ENCODE measurements around the gene PARD3B.

GRCh38 chr2:205261516-205262020 is 716.3 kb downstream of the PARD3B start:
- TF ChIP-seq CTCF (CRISPR knock-in tag; IDR thresholded peaks at IDR 0.05), result no peak
- no peak for TF ChIP-seq EED (CRISPR knock-in tag; IDR thresholded peaks at IDR 0.05)
- TF ChIP-seq SAFB2 (CRISPR knock-in tag; IDR thresholded peaks at IDR 0.05; ENCODE audit: borderline replicate concordance, low read depth), result no peak
- no peak for TF ChIP-seq STAG1 (CRISPR knock-in tag; IDR thresholded peaks at IDR 0.05)
- TF ChIP-seq KLF6 (CRISPR knock-in tag; IDR thresholded peaks at IDR 0.05), result no peak
- TF ChIP-seq DNMT1 (CRISPR knock-in tag; IDR thresholded peaks at IDR 0.05), result no peak
- TF ChIP-seq ZNF263 (CRISPR knock-in tag; IDR thresholded peaks at IDR 0.05), result no peak
- TF ChIP-seq GABPB1 (CRISPR knock-in tag; IDR thresholded peaks at IDR 0.05), result no peak
- TF ChIP-seq ZNF773 (CRISPR knock-in tag; IDR thresholded peaks at IDR 0.05; ENCODE audit: borderline replicate concordance), result no peak
- TF ChIP-seq POLR2AphosphoS5 (IDR thresholded peaks at IDR 0.05; ENCODE audit: low read depth, low read length), result no peak
- TF ChIP-seq KAT7 (CRISPR knock-in tag; IDR thresholded peaks at IDR 0.05; ENCODE audit: borderline replicate concordance), result no peak
- no peak for TF ChIP-seq ZNF670 (CRISPR knock-in tag; IDR thresholded peaks at IDR 0.05; ENCODE audit: borderline replicate concordance)
- no peak for TF ChIP-seq BCL3 (CRISPR knock-in tag; IDR thresholded peaks at IDR 0.05)

Measured in HepG2 (cell line).